ENCODE data around the gene SGTA. TPM values are rescaled to one million over a fixed set of nuclear protein-coding genes. Genes with fewer than 3 reads are reported as not detected.
A peak's percentile ranks its signal among the peaks of the same experiment; 100 is the strongest.

The SGTA gene
- polyA plus RNA-seq (2013), result 37.3 TPM

DNA sequence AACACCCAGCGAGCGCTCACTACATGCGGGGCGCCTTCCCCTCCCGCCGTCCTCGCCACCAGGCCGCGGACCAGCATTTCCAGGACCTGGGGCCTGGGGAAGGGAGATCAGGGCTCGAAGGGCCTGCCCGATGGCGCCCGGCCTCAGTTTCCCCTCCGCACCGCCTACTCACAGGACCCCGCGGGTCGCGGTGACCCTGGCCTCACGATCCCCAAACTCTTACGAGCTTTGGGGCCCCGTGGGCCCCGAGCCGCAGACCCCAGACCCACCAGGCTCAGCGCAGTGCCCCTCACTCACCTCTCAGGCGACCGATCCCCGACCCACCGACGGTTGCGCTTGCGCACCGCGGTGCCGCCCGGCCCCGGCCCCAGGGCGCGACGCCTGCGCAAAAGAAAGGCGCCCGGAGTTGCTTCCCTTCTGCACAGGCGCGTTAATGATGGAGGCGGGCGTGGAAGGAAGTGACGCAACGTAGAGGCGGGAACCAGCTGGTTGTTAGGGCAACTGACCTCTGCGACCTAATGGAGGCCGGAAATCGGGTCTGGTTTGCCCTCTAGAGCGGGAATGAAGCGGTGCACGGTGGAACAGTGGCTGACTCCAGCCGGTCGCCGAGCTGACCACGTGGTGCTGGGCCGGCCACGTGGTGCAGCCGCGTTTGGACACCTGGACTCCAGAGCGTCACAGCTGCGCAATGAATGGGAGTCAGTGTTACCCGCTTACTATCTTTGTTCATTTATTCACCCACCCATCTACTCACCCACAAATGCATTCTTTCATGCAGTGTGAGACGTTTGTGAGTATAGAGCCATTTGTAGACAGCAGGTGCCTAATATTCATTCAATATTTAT, at the start of gene SGTA:
TSS of gene SGTA (minus strand) at position 338 of the 845 bp plus-strand sequence. CDS start 14,205 bp downstream, outside the sequence.
- WGBS (ENCODE audit: insufficient coverage), result under 1% methylated on average over 66 of the region's 68 CpGs
- H3K36me3 ChIP-seq (ENCODE audit: control insufficient read depth in 4 of 4, insufficient read depth in 4 of 4, low read length in 3 of 4), result peaks cover 0 to 20% (median 12%) of the 10 kb centered on the region in 4 experiments
- DNase-seq, result peak; percentile 98 to 99 (median 99)
- H3K4me3 ChIP-seq (ENCODE audit: control insufficient read depth in 1 of 7, extremely low read depth in 1 of 7, insufficient read depth in 4 of 7, low read depth in 2 of 7, low read length in 6 of 7), result peak within 1 kb of the TSS; percentile 72 to 99 (median 89)
- no peaks in the 10 kb centered on the region for H3K9me3 ChIP-seq (ENCODE audit: control extremely low read depth in 1 of 5, control insufficient read depth in 4 of 5, insufficient read depth in 2 of 5, low read depth in 1 of 5, low read length in 4 of 5)
- ChIA-PET POLR2A (interaction anchor here (1.0 kb wide), 1 partner anchor 517 kb away, joined by 4 read pairs; no protein-coding TSS in a partner anchor), CTCF (interaction anchor here (2.2 kb wide), 1 partner anchor 135 kb away, joined by 7 read pairs; no protein-coding TSS in a partner anchor)
- H3K4me1 ChIP-seq (ENCODE audit: control extremely low read depth in 1 of 4, control insufficient read depth in 4 of 4, insufficient read depth in 4 of 4, low read length in 3 of 4), result peaks cover 14 to 47% (median 33%) of the 10 kb centered on the region in 4 experiments
- peak within 1 kb of the TSS; percentile 92 to 96 for H3K27ac ChIP-seq (ENCODE audit: insufficient read depth in 1 of 2, low read depth in 1 of 2, low read length in 2 of 2, poor library complexity in 1 of 2, severe bottlenecking in 2 of 2)
- H3K27me3 ChIP-seq (replicated peaks in 2 of 5; ENCODE audit: control insufficient read depth in 4 of 5, insufficient read depth in 5 of 5, low read length in 4 of 5), result no peaks in the 10 kb centered on the region

DNA sequence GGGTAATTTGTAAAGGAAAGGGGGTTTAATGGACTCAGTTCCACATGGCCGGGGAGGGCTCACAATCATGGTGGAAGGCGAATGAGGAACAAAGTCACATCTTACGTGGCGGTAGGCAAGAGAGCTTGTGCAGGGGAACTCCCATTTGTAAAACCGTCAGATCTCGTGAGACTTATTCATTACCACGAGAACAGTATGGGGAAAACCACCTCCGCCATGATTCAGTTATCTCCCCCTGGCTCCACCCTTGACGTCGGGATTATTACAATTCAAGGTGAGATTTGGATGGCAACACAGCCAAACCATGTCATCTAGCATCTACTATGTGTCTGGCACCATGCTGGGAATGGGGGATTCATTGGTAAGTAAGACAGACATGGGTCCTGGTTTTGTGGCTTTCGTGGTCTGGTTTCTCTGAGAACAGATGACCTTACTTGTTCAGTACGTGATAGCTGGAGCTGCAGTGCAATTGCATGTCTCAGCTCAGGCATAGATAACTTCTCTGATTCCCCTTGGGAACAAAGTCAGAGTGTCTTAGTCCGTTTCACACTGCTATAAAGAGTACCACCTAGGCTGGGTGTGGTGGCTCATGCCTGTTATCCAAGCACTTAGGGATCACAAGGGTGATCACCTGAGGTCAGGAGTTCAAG, 44.9 kb upstream of the SGTA start:
- H3K27ac ChIP-seq (ENCODE audit: insufficient read depth in 1 of 2, low read depth in 1 of 2, low read length in 2 of 2, poor library complexity in 1 of 2, severe bottlenecking in 2 of 2), result no peak overlapping the region
- ChIA-PET POLR2A (no interaction called here), CTCF (interaction anchor here (1.1 kb wide), 1 partner anchor 10 kb away, joined by 3 read pairs; no protein-coding TSS in a partner anchor)
- WGBS (ENCODE audit: insufficient coverage), result 96% methylated on average over 13 of the region's 13 CpGs
- peaks cover 11 to 67% (median 38%) of the 10 kb centered on the region in 4 experiments for H3K36me3 ChIP-seq (ENCODE audit: control insufficient read depth in 4 of 4, insufficient read depth in 4 of 4, low read length in 3 of 4)
- no peak for DNase-seq
- peaks cover 7 to 64% (median 50%) of the 10 kb centered on the region in 5 experiments for H3K9me3 ChIP-seq (ENCODE audit: control extremely low read depth in 1 of 5, control insufficient read depth in 4 of 5, insufficient read depth in 2 of 5, low read depth in 1 of 5, low read length in 4 of 5)
- H3K4me3 ChIP-seq (ENCODE audit: control insufficient read depth in 1 of 7, extremely low read depth in 1 of 7, insufficient read depth in 4 of 7, low read depth in 2 of 7, low read length in 6 of 7), result no peak overlapping the region
- H3K27me3 ChIP-seq (replicated peaks in 2 of 5; ENCODE audit: control insufficient read depth in 4 of 5, insufficient read depth in 5 of 5, low read length in 4 of 5), result no peaks in the 10 kb centered on the region
- H3K4me1 ChIP-seq (ENCODE audit: control extremely low read depth in 1 of 4, control insufficient read depth in 4 of 4, insufficient read depth in 4 of 4, low read length in 3 of 4), result no peaks in the 10 kb centered on the region

- CTCF ChIA-PET, result no interaction called here
- POLR2A ChIA-PET, result no interaction called here
- whole genome bisulfite sequencing (ENCODE audit: insufficient coverage), result 100% methylated on average over 1 of the region's 2 CpGs
Observed at GRCh38 chr19:2827022-2827421, 43.9 kb upstream of the SGTA start.

DNA sequence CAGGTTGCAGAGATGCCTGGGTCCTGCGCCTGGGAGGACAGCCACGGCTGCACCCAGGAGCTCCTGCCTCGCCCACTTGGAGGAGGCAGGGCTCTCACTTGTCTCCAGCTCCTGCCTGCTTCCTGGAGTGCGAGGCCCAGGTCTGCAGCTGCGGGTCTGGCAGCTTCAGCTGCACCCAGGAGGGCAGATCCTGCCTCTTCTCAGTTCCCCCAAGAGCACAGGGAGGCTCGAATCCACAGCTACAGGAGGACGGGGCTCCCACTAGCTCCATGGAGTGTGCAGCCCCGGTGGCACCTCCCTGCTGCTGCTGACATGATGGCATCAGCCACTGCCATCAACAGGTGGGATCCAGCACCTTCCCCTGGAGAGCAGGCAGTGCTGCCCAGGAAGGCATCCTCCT, 41.1 kb upstream of the SGTA start:
- no peaks in the 10 kb centered on the region for H3K27me3 ChIP-seq (replicated peaks in 2 of 5; ENCODE audit: control insufficient read depth in 4 of 5, insufficient read depth in 5 of 5, low read length in 4 of 5)
- 93% methylated on average over 6 of the region's 8 CpGs for WGBS (ENCODE audit: insufficient coverage)
- DNase-seq, result no peak
- H3K27ac ChIP-seq (ENCODE audit: insufficient read depth in 1 of 2, low read depth in 1 of 2, low read length in 2 of 2, poor library complexity in 1 of 2, severe bottlenecking in 2 of 2), result no peak overlapping the region
- no peak overlapping the region for H3K4me3 ChIP-seq (ENCODE audit: control insufficient read depth in 1 of 7, extremely low read depth in 1 of 7, insufficient read depth in 4 of 7, low read depth in 2 of 7, low read length in 6 of 7)
- POLR2A ChIA-PET, result no interaction called here
- CTCF ChIA-PET, result interaction anchor here (1.0 to 2.8 kb wide), 3 partner anchors 11 to 126 kb away, joined by 3 to 12 read pairs (median 4); no protein-coding TSS in a partner anchor
- H3K9me3 ChIP-seq (ENCODE audit: control extremely low read depth in 1 of 5, control insufficient read depth in 4 of 5, insufficient read depth in 2 of 5, low read depth in 1 of 5, low read length in 4 of 5), result peaks cover 7 to 35% (median 27%) of the 10 kb centered on the region in 5 experiments
- H3K36me3 ChIP-seq (ENCODE audit: control insufficient read depth in 4 of 4, insufficient read depth in 4 of 4, low read length in 3 of 4), result peaks cover 10 to 52% (median 35%) of the 10 kb centered on the region in 4 experiments
- peaks cover 0 to 8% (median 4%) of the 10 kb centered on the region in 4 experiments for H3K4me1 ChIP-seq (ENCODE audit: control extremely low read depth in 1 of 4, control insufficient read depth in 4 of 4, insufficient read depth in 4 of 4, low read length in 3 of 4)

More at GRCh38 chr19:2827022-2827421, 43.9 kb upstream of the SGTA start:
- Histone ChIP-seq H3K4me1 (ENCODE audit: control extremely low read depth in 1 of 4, control insufficient read depth in 4 of 4, insufficient read depth in 4 of 4, low read length in 3 of 4) (no peaks in the 10 kb centered on the region), H3K9me3 (ENCODE audit: control extremely low read depth in 1 of 5, control insufficient read depth in 4 of 5, insufficient read depth in 2 of 5, low read depth in 1 of 5, low read length in 4 of 5) (peaks cover 7 to 54% (median 43%) of the 10 kb centered on the region in 5 experiments), H3K27me3 (replicated peaks in 2 of 5; ENCODE audit: control insufficient read depth in 4 of 5, insufficient read depth in 5 of 5, low read length in 4 of 5) (no peaks in the 10 kb centered on the region), H3K27ac (ENCODE audit: insufficient read depth in 1 of 2, low read depth in 1 of 2, low read length in 2 of 2, poor library complexity in 1 of 2, severe bottlenecking in 2 of 2) (no peak overlapping the region), H3K36me3 (ENCODE audit: control insufficient read depth in 4 of 4, insufficient read depth in 4 of 4, low read length in 3 of 4) (peaks cover 10 to 59% (median 37%) of the 10 kb centered on the region in 4 experiments), H3K4me3 (ENCODE audit: control insufficient read depth in 1 of 7, extremely low read depth in 1 of 7, insufficient read depth in 4 of 7, low read depth in 2 of 7, low read length in 6 of 7) (no peak overlapping the region)
- no peak for DNase-seq

DNA sequence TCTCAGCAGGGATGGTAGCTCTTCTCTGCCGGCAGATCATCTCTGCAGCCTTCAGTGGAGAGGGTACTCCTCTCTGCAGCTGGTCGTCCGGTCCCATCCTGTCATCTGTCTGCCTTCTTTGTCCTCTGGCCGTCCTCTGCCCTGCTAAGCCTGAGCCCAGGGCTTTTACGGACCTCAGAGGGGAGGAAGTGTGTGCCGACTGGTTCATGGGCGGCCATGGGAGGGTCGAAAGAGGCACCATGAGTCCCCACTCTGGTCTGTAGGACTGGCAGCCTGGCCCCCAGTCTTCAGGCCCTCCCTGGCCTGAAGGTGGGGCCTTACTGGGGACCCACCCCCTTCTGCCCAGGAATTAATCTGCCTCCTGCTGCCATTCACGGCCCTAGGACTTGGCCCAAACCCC, 40.6 kb upstream of the SGTA start:
- H3K9me3 ChIP-seq (ENCODE audit: control extremely low read depth in 1 of 5, control insufficient read depth in 4 of 5, insufficient read depth in 2 of 5, low read depth in 1 of 5, low read length in 4 of 5), result peaks cover 4 to 32% (median 24%) of the 10 kb centered on the region in 5 experiments
- H3K4me1 ChIP-seq (ENCODE audit: control extremely low read depth in 1 of 4, control insufficient read depth in 4 of 4, insufficient read depth in 4 of 4, low read length in 3 of 4), result peaks cover 0 to 8% (median 4%) of the 10 kb centered on the region in 4 experiments
- H3K27ac ChIP-seq (ENCODE audit: insufficient read depth in 1 of 2, low read depth in 1 of 2, low read length in 2 of 2, poor library complexity in 1 of 2, severe bottlenecking in 2 of 2), result no peak overlapping the region
- DNase-seq, result no peak
- ChIA-PET POLR2A (no interaction called here), CTCF (interaction anchor here (1.0 to 2.8 kb wide), 4 partner anchors 11 to 127 kb away, joined by 3 to 12 read pairs (median 4); no protein-coding TSS in a partner anchor)
- peaks cover 10 to 48% (median 35%) of the 10 kb centered on the region in 4 experiments for H3K36me3 ChIP-seq (ENCODE audit: control insufficient read depth in 4 of 4, insufficient read depth in 4 of 4, low read length in 3 of 4)
- no peak overlapping the region for H3K4me3 ChIP-seq (ENCODE audit: control insufficient read depth in 1 of 7, extremely low read depth in 1 of 7, insufficient read depth in 4 of 7, low read depth in 2 of 7, low read length in 6 of 7)
- WGBS (ENCODE audit: insufficient coverage), result 92% methylated on average over 9 of the region's 9 CpGs
- H3K27me3 ChIP-seq (replicated peaks in 2 of 5; ENCODE audit: control insufficient read depth in 4 of 5, insufficient read depth in 5 of 5, low read length in 4 of 5), result no peaks in the 10 kb centered on the region

DNA sequence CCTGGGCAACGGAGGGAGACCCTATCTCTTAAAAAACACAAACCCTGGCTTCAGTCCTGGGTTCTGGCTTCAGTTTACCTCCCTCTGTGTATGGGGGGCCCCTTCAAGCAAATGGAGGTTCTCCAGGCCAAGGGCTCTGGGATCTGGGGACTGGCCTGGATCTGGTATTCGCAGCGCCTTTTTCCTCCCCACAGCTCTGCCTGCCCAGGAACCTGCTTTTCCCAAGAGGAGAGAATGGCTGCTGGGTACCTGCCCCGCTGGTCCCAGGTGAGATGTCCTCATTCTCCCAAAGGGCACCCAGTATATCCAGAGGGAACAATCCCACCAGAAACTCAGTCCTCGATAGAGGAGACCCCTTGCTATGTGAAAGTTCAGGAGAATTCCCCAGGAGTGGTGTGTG, 39.8 kb upstream of the SGTA start:
- CTCF ChIA-PET, result interaction anchor here (1.2 to 2.8 kb wide), 3 partner anchors 12 to 25 kb away, joined by 3 to 12 read pairs (median 4); no protein-coding TSS in a partner anchor
- no peak overlapping the region for H3K4me3 ChIP-seq (ENCODE audit: control insufficient read depth in 1 of 7, extremely low read depth in 1 of 7, insufficient read depth in 4 of 7, low read depth in 2 of 7, low read length in 6 of 7)
- DNase-seq, result no peak
- POLR2A ChIA-PET, result no interaction called here
- H3K4me1 ChIP-seq (ENCODE audit: control extremely low read depth in 1 of 4, control insufficient read depth in 4 of 4, insufficient read depth in 4 of 4, low read length in 3 of 4), result peaks cover 0 to 8% (median 4%) of the 10 kb centered on the region in 4 experiments
- H3K36me3 ChIP-seq (ENCODE audit: control insufficient read depth in 4 of 4, insufficient read depth in 4 of 4, low read length in 3 of 4), result peaks cover 7 to 40% (median 29%) of the 10 kb centered on the region in 4 experiments
- WGBS (ENCODE audit: insufficient coverage), result 100% methylated on average over 3 of the region's 5 CpGs
- no peak overlapping the region for H3K27ac ChIP-seq (ENCODE audit: insufficient read depth in 1 of 2, low read depth in 1 of 2, low read length in 2 of 2, poor library complexity in 1 of 2, severe bottlenecking in 2 of 2)
- no peaks in the 10 kb centered on the region for H3K27me3 ChIP-seq (replicated peaks in 2 of 5; ENCODE audit: control insufficient read depth in 4 of 5, insufficient read depth in 5 of 5, low read length in 4 of 5)
- peaks cover 2 to 26% (median 19%) of the 10 kb centered on the region in 5 experiments for H3K9me3 ChIP-seq (ENCODE audit: control extremely low read depth in 1 of 5, control insufficient read depth in 4 of 5, insufficient read depth in 2 of 5, low read depth in 1 of 5, low read length in 4 of 5)

Data from common myeloid progenitor, CD34-positive (primary cell).